Astrocyte of the hippocampus (primary cell): ENCODE data around the gene STAT5B.
A peak's percentile ranks its signal among the peaks of the same experiment; 100 is the strongest.
"Not testable (repeated sequence)": the region's sequence is repeated elsewhere in the genome, so short reads cannot be mapped to it uniquely, and the experiment has no call there.

ENCODE experiments used
- DNase-seq: peaks from one replicate; pipeline ENCODE4 v3.0.0; 2011; ENCODE audit warnings: low read depth, low spot score

STAT5B gene

GRCh38 chr17:42233994-42234393 is 42.2 kb downstream of the STAT5B start:
- DNase-seq: no peak

GRCh38 chr17:42233156-42233555 is 43.0 kb downstream of the STAT5B start:
- DNase-seq: peak; percentile 36

GRCh38 chr17:42230225-42230624 is 46.0 kb downstream of the STAT5B start:
- DNase-seq: no peak

- DNase-seq: peak; percentile 23
Measured at GRCh38 chr17:42227849-42228700, 48.1 kb downstream of the STAT5B start.

GRCh38 chr17:42225646-42226045 is 50.5 kb downstream of the STAT5B start:
- no peak for DNase-seq

GRCh38 chr17:42224651-42225050 is 51.5 kb downstream of the STAT5B start:
- DNase-seq: no peak

- peak; percentile 70 for DNase-seq
Measured at GRCh38 chr17:42221886-42222745, 54.1 kb downstream of the STAT5B start.

- DNase-seq: not testable (repeated sequence)
Measured at GRCh38 chr17:42219280-42219679, 56.9 kb downstream of the STAT5B start.

- DNase-seq: no peak
Measured at GRCh38 chr17:42214156-42214555, 62.0 kb downstream of the STAT5B start.

GRCh38 chr17:42212382-42212781 is 63.8 kb downstream of the STAT5B start:
- no peak for DNase-seq

- peak; percentile 59 for DNase-seq
Measured at GRCh38 chr17:42211921-42212341, 64.3 kb downstream of the STAT5B start.

GRCh38 chr17:42210046-42210445 is 66.1 kb downstream of the STAT5B start:
- DNase-seq: no peak

GRCh38 chr17:42206153-42206612 is 70.0 kb downstream of the STAT5B start:
- DNase-seq: not testable (repeated sequence)

GRCh38 chr17:42203354-42203753 is 72.8 kb downstream of the STAT5B start:
- peak; percentile 28 for DNase-seq

GRCh38 chr17:42202696-42203095 is 73.5 kb downstream of the STAT5B start:
- DNase-seq: no peak

GRCh38 chr17:42202159-42202558 is 74.0 kb downstream of the STAT5B start:
- DNase-seq: no peak

GRCh38 chr17:42201458-42201772 is 74.8 kb downstream of the STAT5B start:
- no peak for DNase-seq

GRCh38 chr17:42200706-42201457 is 75.3 kb downstream of the STAT5B start:
- DNase-seq: peak; percentile 22

- DNase-seq: no peak
Measured at GRCh38 chr17:42199416-42200011, 76.7 kb downstream of the STAT5B start.

GRCh38 chr17:42198897-42199296 is 77.3 kb downstream of the STAT5B start:
- DNase-seq: no peak

GRCh38 chr17:42197564-42198156 is 78.5 kb downstream of the STAT5B start:
- no peak for DNase-seq
